GM12878 (cell line): ENCODE measurements around the gene CD82.

Experiments used
- EP300 ChIP-seq, 2 experiments: fragments of 150-350 bp in 1 of 2; IDR thresholded peaks; 2 replicates each; pipeline ENCODE4 v1.6.1; 2011 to 2012; ENCODE audit warnings: low read depth in 2 of 2, low read length in 2 of 2, borderline replicate concordance in 1 of 2, improper control_type of control experiment in 1 of 2, inconsistent platforms in 1 of 2; ENCODE audit not compliant: control insufficient read depth in 1 of 2
- EZH2 ChIP-seq: IDR thresholded peaks from 2 replicates; pipeline ENCODE4 v1.6.1; 2012; ENCODE audit warnings: low read depth, mild to moderate bottlenecking, control low read depth, inconsistent platforms, low read length, borderline replicate concordance; ENCODE audit not compliant: control insufficient read depth
- YBX1 ChIP-seq: fragments of 450-650 bp; IDR thresholded peaks from 2 replicates; pipeline ENCODE4 v1.6.1; 2016; ENCODE audit warnings: antibody characterized with exemption
- ZSCAN29 ChIP-seq: fragments of 450-650 bp; IDR thresholded peaks from 2 replicates; pipeline ENCODE4 v1.6.1; 2017; ENCODE audit warnings: mild to moderate bottlenecking, moderate library complexity
- TF ChIP-seq, protein P1 (sequence below): fragments of 450-650 bp; conservative IDR thresholded peaks from 2 replicates; pipeline ENCODE4 v1.6.1; 2017; ENCODE audit warnings: mild to moderate bottlenecking, moderate library complexity

DNA sequence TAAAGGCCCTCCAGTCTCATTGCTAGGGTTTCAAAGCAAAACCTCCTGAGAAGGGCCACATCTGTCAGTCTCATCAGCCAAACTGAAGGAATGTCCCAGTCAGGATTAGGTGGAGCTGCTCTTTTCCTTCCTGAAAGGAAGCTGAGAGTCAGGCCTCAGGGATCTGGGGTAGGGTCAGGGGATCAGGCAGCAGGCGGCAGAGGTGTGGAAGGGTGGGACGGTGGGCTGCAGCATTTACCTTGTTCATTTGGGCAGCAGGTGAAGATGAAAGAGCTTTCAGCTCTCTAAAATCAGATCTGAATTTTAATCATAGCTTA, 17.8 kb downstream of the CD82 start:
- TF ChIP-seq YBX1: no peak
- no peak for TF ChIP-seq EP300 (IDR thresholded peaks at IDR 0.05; ENCODE audit: borderline replicate concordance in 1 of 2, control insufficient read depth in 1 of 2, low read depth in 2 of 2, low read length in 2 of 2)
- no peak for TF ChIP-seq EZH2
- TF ChIP-seq, protein P1, sequence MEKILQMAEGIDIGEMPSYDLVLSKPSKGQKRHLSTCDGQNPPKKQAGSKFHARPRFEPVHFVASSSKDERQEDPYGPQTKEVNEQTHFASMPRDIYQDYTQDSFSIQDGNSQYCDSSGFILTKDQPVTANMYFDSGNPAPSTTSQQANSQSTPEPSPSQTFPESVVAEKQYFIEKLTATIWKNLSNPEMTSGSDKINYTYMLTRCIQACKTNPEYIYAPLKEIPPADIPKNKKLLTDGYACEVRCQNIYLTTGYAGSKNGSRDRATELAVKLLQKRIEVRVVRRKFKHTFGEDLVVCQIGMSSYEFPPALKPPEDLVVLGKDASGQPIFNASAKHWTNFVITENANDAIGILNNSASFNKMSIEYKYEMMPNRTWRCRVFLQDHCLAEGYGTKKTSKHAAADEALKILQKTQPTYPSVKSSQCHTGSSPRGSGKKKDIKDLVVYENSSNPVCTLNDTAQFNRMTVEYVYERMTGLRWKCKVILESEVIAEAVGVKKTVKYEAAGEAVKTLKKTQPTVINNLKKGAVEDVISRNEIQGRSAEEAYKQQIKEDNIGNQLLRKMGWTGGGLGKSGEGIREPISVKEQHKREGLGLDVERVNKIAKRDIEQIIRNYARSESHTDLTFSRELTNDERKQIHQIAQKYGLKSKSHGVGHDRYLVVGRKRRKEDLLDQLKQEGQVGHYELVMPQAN: no peak
- no peak for TF ChIP-seq ZSCAN29
